ENCODE results near the gene PRKD1. TPM values are rescaled to one million over a fixed set of nuclear protein-coding genes. Genes with fewer than 3 reads are reported as not detected.

PRKD1 gene
- total RNA-seq, 1 donor from 2014 or later = not detected

GRCh38 chr14:29527286-29527685 lies 400.4 kb downstream of the PRKD1 start:
- intact Hi-C loops (cut with micrococcal nuclease) = no loop called here
